ENCODE data around the gene BAZ2A.

The BAZ2A gene

DNA sequence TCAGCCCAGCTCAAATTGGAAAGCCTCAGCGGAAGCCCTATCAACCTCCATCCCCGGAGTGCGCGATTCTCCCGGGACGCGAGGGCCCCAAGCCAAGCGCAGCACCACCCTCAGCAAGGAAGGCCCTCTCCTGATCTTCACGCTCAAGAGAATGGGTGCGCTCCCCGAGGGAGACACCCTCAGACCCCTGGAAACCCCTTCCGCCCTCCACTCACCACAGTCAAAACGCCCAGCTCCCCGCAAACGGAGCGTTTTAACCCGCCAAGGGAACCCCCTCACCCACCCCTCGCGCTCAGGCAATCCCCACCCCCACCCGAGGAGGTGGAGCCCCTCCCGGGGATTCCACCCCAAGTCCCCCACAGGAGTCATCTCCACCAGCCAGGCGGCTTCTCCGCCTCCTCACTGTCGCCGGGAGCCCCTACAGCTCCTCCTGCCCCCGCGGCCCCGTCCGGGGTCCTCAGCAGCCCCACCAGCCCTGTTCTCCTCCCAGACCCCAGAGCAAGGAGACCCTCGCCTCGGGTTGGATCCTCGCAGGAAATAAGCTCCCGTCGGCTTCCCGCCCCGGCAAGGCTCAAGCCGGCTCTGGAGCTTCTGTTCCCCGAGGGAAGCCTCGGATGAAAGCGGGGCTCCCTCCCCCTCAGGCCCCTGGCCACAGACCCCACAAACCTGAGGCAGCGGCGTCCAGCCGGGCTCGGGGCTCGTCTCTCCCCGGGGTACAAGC is 507 bp downstream of the BAZ2A start:
- Histone ChIP-seq H3F3A (ENCODE audit: low read depth) (no peaks in the 10 kb centered on the region), H2AFZ (ENCODE audit: low read length) (peak overlapping the region; percentile 77), H3K9me2 (replicated peaks; ENCODE audit: low read depth, low read length) (no peaks in the 10 kb centered on the region), H4K20me1 (ENCODE audit: insufficient read depth, low read length, poor library complexity, severe bottlenecking) (peaks cover 46% of the 10 kb centered on the region), H3K4me3 (ENCODE audit: low read length, poor library complexity, severe bottlenecking) (peak overlapping the region; percentile 87), H3K9me3 (ENCODE audit: insufficient read depth, low read depth, low read length) (no peaks in the 10 kb centered on the region), H3K27me3 (ENCODE audit: insufficient read depth, low read length, poor library complexity, severe bottlenecking) (peaks cover 4% of the 10 kb centered on the region), H3K36me3 (ENCODE audit: insufficient read depth, low read length) (no peaks in the 10 kb centered on the region), H3K9ac (ENCODE audit: low read depth, low read length, poor library complexity, severe bottlenecking) (peak overlapping the region; percentile 96), H3K4me2 (ENCODE audit: low read depth, low read length, poor library complexity, severe bottlenecking) (peak overlapping the region; percentile 74), H3K4me1 (ENCODE audit: insufficient read depth, low read length, poor library complexity, severe bottlenecking) (peaks cover 56% of the 10 kb centered on the region), H3K79me2 (ENCODE audit: insufficient read depth, low read length) (peaks cover 92% of the 10 kb centered on the region)
- TF ChIP-seq, protein P1, sequence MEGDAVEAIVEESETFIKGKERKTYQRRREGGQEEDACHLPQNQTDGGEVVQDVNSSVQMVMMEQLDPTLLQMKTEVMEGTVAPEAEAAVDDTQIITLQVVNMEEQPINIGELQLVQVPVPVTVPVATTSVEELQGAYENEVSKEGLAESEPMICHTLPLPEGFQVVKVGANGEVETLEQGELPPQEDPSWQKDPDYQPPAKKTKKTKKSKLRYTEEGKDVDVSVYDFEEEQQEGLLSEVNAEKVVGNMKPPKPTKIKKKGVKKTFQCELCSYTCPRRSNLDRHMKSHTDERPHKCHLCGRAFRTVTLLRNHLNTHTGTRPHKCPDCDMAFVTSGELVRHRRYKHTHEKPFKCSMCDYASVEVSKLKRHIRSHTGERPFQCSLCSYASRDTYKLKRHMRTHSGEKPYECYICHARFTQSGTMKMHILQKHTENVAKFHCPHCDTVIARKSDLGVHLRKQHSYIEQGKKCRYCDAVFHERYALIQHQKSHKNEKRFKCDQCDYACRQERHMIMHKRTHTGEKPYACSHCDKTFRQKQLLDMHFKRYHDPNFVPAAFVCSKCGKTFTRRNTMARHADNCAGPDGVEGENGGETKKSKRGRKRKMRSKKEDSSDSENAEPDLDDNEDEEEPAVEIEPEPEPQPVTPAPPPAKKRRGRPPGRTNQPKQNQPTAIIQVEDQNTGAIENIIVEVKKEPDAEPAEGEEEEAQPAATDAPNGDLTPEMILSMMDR (conservative IDR thresholded peaks at IDR 0.05; ENCODE audit: low read length), result no peak
- no peak for TF ChIP-seq EZH2phosphoT487 (IDR thresholded peaks at IDR 0.05; ENCODE audit: borderline replicate concordance)

DNA sequence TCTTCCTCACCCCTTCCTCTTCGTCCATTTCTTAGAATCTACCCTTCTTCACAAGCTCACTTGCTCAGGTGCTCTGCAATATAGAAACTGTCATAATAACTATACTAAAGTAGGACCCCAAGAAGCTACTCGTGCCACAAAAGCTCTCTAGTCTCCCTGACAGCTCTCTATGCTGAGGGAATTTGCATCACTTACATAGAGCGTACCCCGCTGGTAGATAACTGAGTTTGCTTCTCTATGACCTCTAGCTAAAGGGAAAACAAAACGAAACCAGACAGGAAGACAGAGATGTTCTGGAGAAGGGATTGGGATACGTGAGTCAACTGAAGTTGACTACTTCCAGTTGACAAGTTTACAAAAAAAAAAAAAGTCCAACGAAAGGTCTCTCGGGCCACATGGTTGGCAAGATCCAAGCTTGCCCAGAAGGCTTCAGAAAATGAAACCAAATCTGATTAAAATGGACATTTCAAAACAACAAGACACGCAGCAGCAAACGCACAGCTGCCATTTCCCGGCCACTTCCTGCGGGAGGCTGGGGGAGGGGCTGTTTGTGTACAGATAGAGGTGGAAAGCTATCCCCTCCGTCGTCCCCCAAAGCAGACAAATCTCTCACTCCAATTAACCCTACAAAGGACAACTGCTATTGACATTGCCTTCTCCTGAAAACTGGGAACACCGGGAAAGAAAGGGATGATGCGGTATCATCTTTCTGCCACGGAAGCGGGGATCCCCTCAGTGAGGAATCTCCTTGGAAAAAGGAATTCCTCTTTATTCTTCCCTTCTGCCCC is 1.3 kb downstream of the BAZ2A start:
- TF ChIP-seq, protein P1 (conservative IDR thresholded peaks at IDR 0.05; ENCODE audit: low read length), result no peak
- no peak for TF ChIP-seq EZH2phosphoT487 (IDR thresholded peaks at IDR 0.05; ENCODE audit: borderline replicate concordance)
- Histone ChIP-seq H3F3A (ENCODE audit: low read depth) (no peaks in the 10 kb centered on the region), H3K4me3 (ENCODE audit: low read length, poor library complexity, severe bottlenecking) (peak overlapping the region; percentile 87), H2AFZ (ENCODE audit: low read length) (0 out of 2 replicates have a peak overlapping the region, but pooled peaks have one; percentile 77), H3K9ac (ENCODE audit: low read depth, low read length, poor library complexity, severe bottlenecking) (peak overlapping the region; percentile 96), H4K20me1 (ENCODE audit: insufficient read depth, low read length, poor library complexity, severe bottlenecking) (peaks cover 54% of the 10 kb centered on the region), H3K9me2 (replicated peaks; ENCODE audit: low read depth, low read length) (no peaks in the 10 kb centered on the region), H3K36me3 (ENCODE audit: insufficient read depth, low read length) (no peaks in the 10 kb centered on the region), H3K4me2 (ENCODE audit: low read depth, low read length, poor library complexity, severe bottlenecking) (peak overlapping the region; percentile 74), H3K4me1 (ENCODE audit: insufficient read depth, low read length, poor library complexity, severe bottlenecking) (peaks cover 57% of the 10 kb centered on the region), H3K9me3 (ENCODE audit: insufficient read depth, low read depth, low read length) (no peaks in the 10 kb centered on the region), H3K79me2 (ENCODE audit: insufficient read depth, low read length) (peaks cover 92% of the 10 kb centered on the region), H3K27me3 (ENCODE audit: insufficient read depth, low read length, poor library complexity, severe bottlenecking) (peaks cover 4% of the 10 kb centered on the region)

GRCh38 chr12:56626701-56627100 is 3.4 kb downstream of the BAZ2A start:
- H3F3A ChIP-seq (ENCODE audit: low read depth), result no peaks in the 10 kb centered on the region
- no peaks in the 10 kb centered on the region for H3K9me2 ChIP-seq (replicated peaks; ENCODE audit: low read depth, low read length)
- peak overlapping the region; percentile 12 for H3K4me3 ChIP-seq (ENCODE audit: low read length, poor library complexity, severe bottlenecking)
- peak overlapping the region; percentile 23 for H3K9ac ChIP-seq (ENCODE audit: low read depth, low read length, poor library complexity, severe bottlenecking)
- no peaks in the 10 kb centered on the region for H3K9me3 ChIP-seq (ENCODE audit: insufficient read depth, low read depth, low read length)
- peaks cover 44% of the 10 kb centered on the region for H3K4me1 ChIP-seq (ENCODE audit: insufficient read depth, low read length, poor library complexity, severe bottlenecking)
- H3K4me2 ChIP-seq (ENCODE audit: low read depth, low read length, poor library complexity, severe bottlenecking), result peak overlapping the region; percentile 74
- H2AFZ ChIP-seq (ENCODE audit: low read length), result no peak overlapping the region
- no peak for TF ChIP-seq EZH2phosphoT487 (IDR thresholded peaks at IDR 0.05; ENCODE audit: borderline replicate concordance)
- TF ChIP-seq, protein P1 (conservative IDR thresholded peaks at IDR 0.05; ENCODE audit: low read length), result no peak
- peaks cover 4% of the 10 kb centered on the region for H3K27me3 ChIP-seq (ENCODE audit: insufficient read depth, low read length, poor library complexity, severe bottlenecking)
- H3K79me2 ChIP-seq (ENCODE audit: insufficient read depth, low read length), result peaks cover 94% of the 10 kb centered on the region
- H3K36me3 ChIP-seq (ENCODE audit: insufficient read depth, low read length), result no peaks in the 10 kb centered on the region
- H4K20me1 ChIP-seq (ENCODE audit: insufficient read depth, low read length, poor library complexity, severe bottlenecking), result peaks cover 70% of the 10 kb centered on the region
